GM12864 (cell line): ENCODE data around the gene ITIH5.

Experiments used
- DNase-seq: peaks from one replicate; pipeline ENCODE4 v3.0.0-alpha.2; 2011; ENCODE audit warnings: low read depth
- H3K4me3 ChIP-seq: 2 replicates; pipeline ENCODE4 v1.5.1; 2011; ENCODE audit warnings: mild to moderate bottlenecking, low read depth, low read length, control low read depth
- TF ChIP-seq, protein P1 (sequence below): IDR thresholded peaks from 2 replicates; pipeline ENCODE4 v1.5.1; 2011; ENCODE audit warnings: low read depth, mild to moderate bottlenecking, moderate library complexity, low read length, control low read depth, inconsistent platforms; ENCODE audit errors: missing control alignments

Gene ITIH5

DNA sequence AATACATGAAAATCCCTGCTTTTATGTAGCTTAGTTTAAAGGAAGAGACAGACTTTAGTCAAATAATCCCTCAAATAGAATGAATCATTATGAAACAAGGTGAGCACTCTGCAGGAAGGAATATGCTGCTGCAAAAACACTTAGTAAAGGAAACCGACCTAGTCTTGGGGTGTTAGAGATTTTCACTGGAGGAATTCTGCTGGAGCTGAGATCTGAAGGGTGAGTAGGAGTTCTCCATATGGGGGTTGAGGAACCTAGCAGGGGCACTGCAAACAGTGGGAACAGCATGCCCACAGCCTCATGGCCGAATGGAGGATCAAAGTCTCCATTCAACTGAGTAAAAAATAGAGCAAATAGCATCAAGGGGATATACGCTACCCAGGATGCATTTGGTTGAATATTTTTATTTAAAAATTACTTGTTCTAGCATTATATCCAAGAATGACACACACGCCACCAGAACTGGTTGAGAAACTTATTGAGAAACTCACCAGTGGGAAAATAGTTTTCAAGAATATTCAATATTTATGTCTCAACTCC lies 39.8 kb upstream of the ITIH5 start:
- no peak overlapping the region for H3K4me3 ChIP-seq
- DNase-seq, result no peak
- TF ChIP-seq, protein P1, sequence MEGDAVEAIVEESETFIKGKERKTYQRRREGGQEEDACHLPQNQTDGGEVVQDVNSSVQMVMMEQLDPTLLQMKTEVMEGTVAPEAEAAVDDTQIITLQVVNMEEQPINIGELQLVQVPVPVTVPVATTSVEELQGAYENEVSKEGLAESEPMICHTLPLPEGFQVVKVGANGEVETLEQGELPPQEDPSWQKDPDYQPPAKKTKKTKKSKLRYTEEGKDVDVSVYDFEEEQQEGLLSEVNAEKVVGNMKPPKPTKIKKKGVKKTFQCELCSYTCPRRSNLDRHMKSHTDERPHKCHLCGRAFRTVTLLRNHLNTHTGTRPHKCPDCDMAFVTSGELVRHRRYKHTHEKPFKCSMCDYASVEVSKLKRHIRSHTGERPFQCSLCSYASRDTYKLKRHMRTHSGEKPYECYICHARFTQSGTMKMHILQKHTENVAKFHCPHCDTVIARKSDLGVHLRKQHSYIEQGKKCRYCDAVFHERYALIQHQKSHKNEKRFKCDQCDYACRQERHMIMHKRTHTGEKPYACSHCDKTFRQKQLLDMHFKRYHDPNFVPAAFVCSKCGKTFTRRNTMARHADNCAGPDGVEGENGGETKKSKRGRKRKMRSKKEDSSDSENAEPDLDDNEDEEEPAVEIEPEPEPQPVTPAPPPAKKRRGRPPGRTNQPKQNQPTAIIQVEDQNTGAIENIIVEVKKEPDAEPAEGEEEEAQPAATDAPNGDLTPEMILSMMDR, result no peak

- DNase-seq, result no peak
- no peak overlapping the region for H3K4me3 ChIP-seq
- TF ChIP-seq, protein P1, result no peak
Measured at GRCh38 chr10:7705341-7705740, 38.6 kb upstream of the ITIH5 start.

GRCh38 chr10:7704071-7705016 lies 37.6 kb upstream of the ITIH5 start:
- TF ChIP-seq, protein P1, result no peak
- no peak for DNase-seq
- H3K4me3 ChIP-seq, result no peak overlapping the region

DNA sequence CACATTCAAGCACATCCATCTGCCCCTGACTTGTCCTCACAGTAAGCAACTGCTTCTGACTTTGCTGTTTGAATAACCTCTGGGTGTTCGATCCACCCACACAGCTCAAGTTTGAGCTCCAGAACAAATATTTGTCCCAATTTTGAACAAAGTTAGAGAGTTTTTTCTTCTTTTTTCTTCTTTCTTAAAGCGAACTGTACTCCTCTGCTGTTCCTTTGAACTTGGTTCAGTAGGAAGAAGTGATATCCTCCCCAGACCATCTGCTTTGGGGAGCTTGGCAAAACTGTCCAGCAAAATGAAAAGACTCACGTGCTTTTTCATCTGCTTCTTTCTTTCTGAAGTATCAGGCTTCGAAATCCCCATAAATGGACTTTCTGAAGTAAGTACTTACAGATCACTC lies 36.4 kb upstream of the ITIH5 start, which contains the start of gene ITIH2:
ITIH2 (plus strand) TSS at position 177 of the 400 bp plus-strand sequence; CDS start at position 296, 119 bp downstream.
- no peak for DNase-seq
- TF ChIP-seq, protein P1, result no peak
- H3K4me3 ChIP-seq, result no peak within 1 kb of the TSS

DNA sequence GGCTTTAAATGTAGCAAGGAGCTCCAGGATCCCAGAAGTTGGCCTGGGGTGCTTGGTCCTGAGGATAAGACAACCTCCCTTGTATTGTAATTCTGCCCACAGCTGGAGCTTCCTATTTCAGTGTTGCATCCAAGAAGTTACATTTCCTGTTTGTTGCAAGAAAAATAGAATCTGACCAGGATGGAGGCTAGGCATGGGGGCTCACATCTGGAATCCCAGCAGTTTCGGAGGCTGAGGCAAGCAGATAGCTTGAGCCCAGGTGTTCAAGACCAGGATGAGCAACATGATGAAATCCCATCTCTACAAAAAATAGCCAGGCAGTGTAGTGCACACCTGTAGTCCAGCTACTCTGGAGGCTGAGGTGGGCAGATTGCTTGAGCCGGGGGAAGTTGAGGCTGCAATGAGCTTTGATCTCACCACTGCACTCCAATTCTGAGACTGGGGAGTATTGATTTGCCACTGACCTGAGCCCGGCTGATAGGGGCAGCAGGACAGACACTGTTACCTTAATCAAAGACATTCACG lies 35.6 kb upstream of the ITIH5 start:
- H3K4me3 ChIP-seq, result no peak overlapping the region
- TF ChIP-seq, protein P1, result no peak
- DNase-seq, result no peak

DNA sequence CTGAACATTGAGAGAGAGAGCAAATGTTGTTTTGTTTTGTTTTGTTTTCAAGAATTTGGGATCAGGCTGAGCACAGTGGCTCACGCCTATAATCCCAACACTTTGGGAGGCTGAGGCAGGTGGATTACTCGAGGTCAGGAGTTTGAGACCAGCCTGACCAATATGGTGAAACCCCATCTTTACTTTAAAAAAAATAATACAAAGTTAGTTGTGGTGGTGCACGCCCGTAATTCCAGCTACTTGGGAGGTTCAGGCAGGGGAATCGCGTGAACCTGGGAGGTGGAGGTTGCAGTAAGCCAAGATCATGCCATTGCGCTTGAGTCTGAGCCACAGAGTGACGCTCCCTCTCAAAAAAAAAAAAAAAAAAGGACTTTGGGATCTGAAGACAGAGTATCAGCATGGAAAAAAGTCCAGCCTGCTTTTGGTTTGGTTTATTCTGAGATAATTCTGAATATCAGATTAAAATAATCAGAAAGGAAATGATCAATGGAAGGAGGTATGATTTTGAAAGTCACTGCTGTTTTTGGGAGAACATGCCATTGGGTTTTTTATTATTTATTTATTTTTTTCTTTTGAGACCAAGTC lies 34.5 kb upstream of the ITIH5 start:
- DNase-seq, result no peak
- TF ChIP-seq, protein P1, result no peak
- H3K4me3 ChIP-seq, result no peak overlapping the region
